Measurements from ENCODE around the gene GDPD5.
"Not testable (repeated sequence)": the region's sequence is repeated elsewhere in the genome, so short reads cannot be mapped to it uniquely, and the experiment has no call there.

GDPD5 gene

GRCh38 chr11:75427181-75427580, 98.6 kb downstream of the GDPD5 start:
- no peak for DNase-seq (ENCODE audit: low spot score)

GRCh38 chr11:75426720-75427086, 99.0 kb downstream of the GDPD5 start:
- no peak for DNase-seq (ENCODE audit: low spot score)

- no peak for DNase-seq (ENCODE audit: low spot score)
Measured at GRCh38 chr11:75425422-75425821, 100.3 kb downstream of the GDPD5 start.

GRCh38 chr11:75424396-75424795, 101.3 kb downstream of the GDPD5 start:
- DNase-seq (ENCODE audit: low spot score), result no peak

- DNase-seq (ENCODE audit: low spot score), result no peak
Measured at GRCh38 chr11:75423721-75424120, 102.0 kb downstream of the GDPD5 start.

- DNase-seq (ENCODE audit: low spot score), result no peak
Measured at GRCh38 chr11:75422248-75423231, 103.2 kb downstream of the GDPD5 start.

- DNase-seq (ENCODE audit: low spot score), result no peak
Measured at GRCh38 chr11:75421902-75422247, 103.9 kb downstream of the GDPD5 start.

- no peak for DNase-seq (ENCODE audit: low spot score)
Measured at GRCh38 chr11:75421035-75421602, 104.6 kb downstream of the GDPD5 start.

- DNase-seq (ENCODE audit: low spot score), result no peak
Measured at GRCh38 chr11:75420224-75421034, 105.3 kb downstream of the GDPD5 start.

- peak; percentile 26 for DNase-seq (ENCODE audit: low spot score)
Measured at GRCh38 chr11:75413864-75414263, 111.9 kb downstream of the GDPD5 start.

GRCh38 chr11:75413146-75413545, 112.6 kb downstream of the GDPD5 start:
- not testable (repeated sequence) for DNase-seq (ENCODE audit: low spot score)

- not testable (repeated sequence) for DNase-seq (ENCODE audit: low spot score)
Measured at GRCh38 chr11:75409971-75410370, 115.8 kb downstream of the GDPD5 start.

- no peak for DNase-seq (ENCODE audit: low spot score)
Measured at GRCh38 chr11:75408957-75409219, 116.9 kb downstream of the GDPD5 start.

- peak; percentile 70 for DNase-seq (ENCODE audit: low spot score)
Measured at GRCh38 chr11:75406338-75406777, 119.4 kb downstream of the GDPD5 start.

- no peak for DNase-seq (ENCODE audit: low spot score)
Measured at GRCh38 chr11:75403983-75404658, 121.6 kb downstream of the GDPD5 start.

GRCh38 chr11:75403037-75403436, 122.7 kb downstream of the GDPD5 start:
- DNase-seq (ENCODE audit: low spot score), result no peak

- no peak for DNase-seq (ENCODE audit: low spot score)
Measured at GRCh38 chr11:75402002-75402773, 123.6 kb downstream of the GDPD5 start.

- DNase-seq (ENCODE audit: low spot score), result peak; percentile 41
Measured at GRCh38 chr11:75400146-75400865, 125.4 kb downstream of the GDPD5 start.

GRCh38 chr11:75399344-75400145, 126.2 kb downstream of the GDPD5 start, which contains the start of gene RPS3:
RPS3 (plus strand) TSS chr11:75399518; CDS start chr11:75399548, 30 bp downstream.
- peak; percentile 87 for DNase-seq (ENCODE audit: low spot score)

GRCh38 chr11:75398906-75399305, 126.8 kb downstream of the GDPD5 start:
- no peak for DNase-seq (ENCODE audit: low spot score)

Measured in hematopoietic multipotent progenitor cell treated with erythropoietin and hydrocortisone succinate and interleukin-3 and kit ligand, for 17 days (in vitro differentiated cells).